ENCODE data around the gene FREM1. TPM values are rescaled to one million over a fixed set of nuclear protein-coding genes. Genes with fewer than 3 reads are reported as not detected.

The FREM1 gene
- total and polyA plus RNA-seq, 10 of the 15 experiments (the other 5 are each of a cell fraction or from before 2014, with no cell fraction given), result 0.01 to 0.16 (median 0.08) TPM; not detected in 7

DNA sequence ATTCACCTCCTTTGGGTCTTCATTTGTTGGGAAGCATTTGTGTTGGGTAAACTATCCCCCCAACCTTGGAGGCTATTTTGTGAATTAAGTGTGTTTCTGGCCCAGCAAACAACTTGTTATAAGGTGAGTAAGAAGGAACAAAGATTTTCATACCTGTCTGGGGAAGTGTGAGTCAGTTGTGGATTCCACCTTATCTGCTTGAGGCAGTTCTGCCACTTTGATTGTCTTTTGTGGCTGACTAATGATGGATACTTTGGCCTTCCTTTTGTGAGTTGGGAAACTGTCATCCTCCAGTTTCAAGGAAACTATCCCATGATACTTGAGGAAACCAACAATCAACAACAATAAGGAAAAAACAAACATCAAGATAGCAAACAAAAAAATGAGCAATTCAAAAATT is 163.1 kb downstream of the FREM1 start (continued):
- TF ChIP-seq, protein P1, sequence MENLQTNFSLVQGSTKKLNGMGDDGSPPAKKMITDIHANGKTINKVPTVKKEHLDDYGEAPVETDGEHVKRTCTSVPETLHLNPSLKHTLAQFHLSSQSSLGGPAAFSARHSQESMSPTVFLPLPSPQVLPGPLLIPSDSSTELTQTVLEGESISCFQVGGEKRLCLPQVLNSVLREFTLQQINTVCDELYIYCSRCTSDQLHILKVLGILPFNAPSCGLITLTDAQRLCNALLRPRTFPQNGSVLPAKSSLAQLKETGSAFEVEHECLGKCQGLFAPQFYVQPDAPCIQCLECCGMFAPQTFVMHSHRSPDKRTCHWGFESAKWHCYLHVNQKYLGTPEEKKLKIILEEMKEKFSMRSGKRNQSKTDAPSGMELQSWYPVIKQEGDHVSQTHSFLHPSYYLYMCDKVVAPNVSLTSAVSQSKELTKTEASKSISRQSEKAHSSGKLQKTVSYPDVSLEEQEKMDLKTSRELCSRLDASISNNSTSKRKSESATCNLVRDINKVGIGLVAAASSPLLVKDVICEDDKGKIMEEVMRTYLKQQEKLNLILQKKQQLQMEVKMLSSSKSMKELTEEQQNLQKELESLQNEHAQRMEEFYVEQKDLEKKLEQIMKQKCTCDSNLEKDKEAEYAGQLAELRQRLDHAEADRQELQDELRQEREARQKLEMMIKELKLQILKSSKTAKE (IDR thresholded peaks at IDR 0.05; ENCODE audit: low read depth, poor library complexity, severe bottlenecking), result no peak

DNA sequence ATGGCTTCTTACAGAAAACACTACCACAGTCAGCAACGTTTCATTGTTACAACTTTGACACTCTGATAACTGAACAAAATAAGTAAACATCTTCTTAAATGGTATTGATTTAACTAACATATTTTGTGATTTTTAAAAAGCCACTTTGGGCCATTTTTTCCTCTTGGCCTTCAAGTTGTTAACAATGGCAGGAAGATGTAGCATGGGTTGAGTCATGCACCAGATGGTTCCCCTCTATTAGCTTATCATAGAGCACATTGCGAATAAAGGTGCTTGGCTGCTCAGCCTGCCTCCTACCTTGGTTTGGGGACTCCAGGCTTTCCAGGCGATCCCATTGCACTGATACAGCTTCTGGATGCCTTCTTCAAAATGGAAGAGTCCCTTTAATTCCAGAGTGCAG is 163.6 kb downstream of the FREM1 start:
- intact Hi-C loops (cut with micrococcal nuclease; ENCODE audit: unreplicated experiment) (no loop called here), in situ Hi-C loops (cut with MboI) (no loop called here)
- Histone ChIP-seq H3K4me3 (no peak overlapping the region), H4K20me1 (ENCODE audit: control insufficient read depth, insufficient read depth) (no peaks in the 10 kb centered on the region), H3K9ac (ENCODE audit: control insufficient read depth, insufficient read depth, low read length) (no peak overlapping the region), H3K4me1 (ENCODE audit: control insufficient read depth, insufficient read depth, low read length) (no peaks in the 10 kb centered on the region), H3K79me2 (ENCODE audit: control insufficient read depth, insufficient read depth, low read length) (no peaks in the 10 kb centered on the region), H3K9me3 (replicated peaks; ENCODE audit: control insufficient read depth, insufficient read depth, low read length) (no peaks in the 10 kb centered on the region), H3K27ac (ENCODE audit: control insufficient read depth, insufficient read depth) (no peak overlapping the region), H3K4me2 (ENCODE audit: control insufficient read depth, insufficient read depth) (no peak overlapping the region), H3K27me3 (replicated peaks in 1 of 2; ENCODE audit: control insufficient read depth in 2 of 2, insufficient read depth in 2 of 2, low read length in 1 of 2) (no peaks in the 10 kb centered on the region; a peak in 1 of 4 replicates), H2AFZ (ENCODE audit: control insufficient read depth, low read depth, low read length) (no peak overlapping the region), H3K36me3 (ENCODE audit: control insufficient read depth in 2 of 2, insufficient read depth in 2 of 2, low read length in 1 of 2) (no peaks in the 10 kb centered on the region)
- ATAC-seq, result no peak
- ChIA-PET CTCF (interaction anchor here (1.2 kb wide), 1 partner anchor 22 kb away, joined by 3 read pairs; no protein-coding TSS in a partner anchor), RAD21 (ENCODE audit: unreplicated experiment) (no interaction called here), SMC1A (ENCODE audit: uncharacterized antibody, unreplicated experiment) (no interaction called here), POLR2A (no interaction called here)
- no peak for DNase-seq (ENCODE audit: low read depth, low spot score)
- 38% methylated on average over 3 of the region's 3 CpGs for WGBS (ENCODE audit: insufficient coverage, insufficient replicate concordance, low lambda C conversion rate, missing lambda C conversion rate)
- BruUV-seq (replicated peaks), result no TSS peak
- no peak for FAIRE-seq
- TF ChIP-seq, protein P2, sequence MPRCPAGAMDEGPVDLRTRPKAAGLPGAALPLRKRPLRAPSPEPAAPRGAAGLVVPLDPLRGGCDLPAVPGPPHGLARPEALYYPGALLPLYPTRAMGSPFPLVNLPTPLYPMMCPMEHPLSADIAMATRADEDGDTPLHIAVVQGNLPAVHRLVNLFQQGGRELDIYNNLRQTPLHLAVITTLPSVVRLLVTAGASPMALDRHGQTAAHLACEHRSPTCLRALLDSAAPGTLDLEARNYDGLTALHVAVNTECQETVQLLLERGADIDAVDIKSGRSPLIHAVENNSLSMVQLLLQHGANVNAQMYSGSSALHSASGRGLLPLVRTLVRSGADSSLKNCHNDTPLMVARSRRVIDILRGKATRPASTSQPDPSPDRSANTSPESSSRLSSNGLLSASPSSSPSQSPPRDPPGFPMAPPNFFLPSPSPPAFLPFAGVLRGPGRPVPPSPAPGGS (IDR thresholded peaks at IDR 0.05; ENCODE audit: borderline replicate concordance, insufficient read depth, low read depth, low read length, poor library complexity, severe bottlenecking), result no peak
- TF ChIP-seq NFYB (IDR thresholded peaks at IDR 0.05; ENCODE audit: insufficient read depth, low read depth, low read length), result no peak
- TF ChIP-seq, protein P3, sequence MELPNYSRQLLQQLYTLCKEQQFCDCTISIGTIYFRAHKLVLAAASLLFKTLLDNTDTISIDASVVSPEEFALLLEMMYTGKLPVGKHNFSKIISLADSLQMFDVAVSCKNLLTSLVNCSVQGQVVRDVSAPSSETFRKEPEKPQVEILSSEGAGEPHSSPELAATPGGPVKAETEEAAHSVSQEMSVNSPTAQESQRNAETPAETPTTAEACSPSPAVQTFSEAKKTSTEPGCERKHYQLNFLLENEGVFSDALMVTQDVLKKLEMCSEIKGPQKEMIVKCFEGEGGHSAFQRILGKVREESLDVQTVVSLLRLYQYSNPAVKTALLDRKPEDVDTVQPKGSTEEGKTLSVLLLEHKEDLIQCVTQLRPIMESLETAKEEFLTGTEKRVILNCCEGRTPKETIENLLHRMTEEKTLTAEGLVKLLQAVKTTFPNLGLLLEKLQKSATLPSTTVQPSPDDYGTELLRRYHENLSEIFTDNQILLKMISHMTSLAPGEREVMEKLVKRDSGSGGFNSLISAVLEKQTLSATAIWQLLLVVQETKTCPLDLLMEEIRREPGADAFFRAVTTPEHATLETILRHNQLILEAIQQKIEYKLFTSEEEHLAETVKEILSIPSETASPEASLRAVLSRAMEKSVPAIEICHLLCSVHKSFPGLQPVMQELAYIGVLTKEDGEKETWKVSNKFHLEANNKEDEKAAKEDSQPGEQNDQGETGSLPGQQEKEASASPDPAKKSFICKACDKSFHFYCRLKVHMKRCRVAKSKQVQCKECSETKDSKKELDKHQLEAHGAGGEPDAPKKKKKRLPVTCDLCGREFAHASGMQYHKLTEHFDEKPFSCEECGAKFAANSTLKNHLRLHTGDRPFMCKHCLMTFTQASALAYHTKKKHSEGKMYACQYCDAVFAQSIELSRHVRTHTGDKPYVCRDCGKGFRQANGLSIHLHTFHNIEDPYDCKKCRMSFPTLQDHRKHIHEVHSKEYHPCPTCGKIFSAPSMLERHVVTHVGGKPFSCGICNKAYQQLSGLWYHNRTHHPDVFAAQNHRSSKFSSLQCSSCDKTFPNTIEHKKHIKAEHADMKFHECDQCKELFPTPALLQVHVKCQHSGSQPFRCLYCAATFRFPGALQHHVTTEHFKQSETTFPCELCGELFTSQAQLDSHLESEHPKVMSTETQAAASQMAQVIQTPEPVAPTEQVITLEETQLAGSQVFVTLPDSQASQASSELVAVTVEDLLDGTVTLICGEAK (IDR thresholded peaks at IDR 0.05; ENCODE audit: borderline replicate concordance), result no peak
- TF ChIP-seq MYB (IDR thresholded peaks at IDR 0.05; ENCODE audit: borderline replicate concordance, low read depth, low read length), result no peak
- TF ChIP-seq YY1 (IDR thresholded peaks at IDR 0.05; ENCODE audit: low read depth, low read length), result no peak
- TF ChIP-seq ZNF24 (IDR thresholded peaks at IDR 0.05), result no peak
- TF ChIP-seq, protein P4, sequence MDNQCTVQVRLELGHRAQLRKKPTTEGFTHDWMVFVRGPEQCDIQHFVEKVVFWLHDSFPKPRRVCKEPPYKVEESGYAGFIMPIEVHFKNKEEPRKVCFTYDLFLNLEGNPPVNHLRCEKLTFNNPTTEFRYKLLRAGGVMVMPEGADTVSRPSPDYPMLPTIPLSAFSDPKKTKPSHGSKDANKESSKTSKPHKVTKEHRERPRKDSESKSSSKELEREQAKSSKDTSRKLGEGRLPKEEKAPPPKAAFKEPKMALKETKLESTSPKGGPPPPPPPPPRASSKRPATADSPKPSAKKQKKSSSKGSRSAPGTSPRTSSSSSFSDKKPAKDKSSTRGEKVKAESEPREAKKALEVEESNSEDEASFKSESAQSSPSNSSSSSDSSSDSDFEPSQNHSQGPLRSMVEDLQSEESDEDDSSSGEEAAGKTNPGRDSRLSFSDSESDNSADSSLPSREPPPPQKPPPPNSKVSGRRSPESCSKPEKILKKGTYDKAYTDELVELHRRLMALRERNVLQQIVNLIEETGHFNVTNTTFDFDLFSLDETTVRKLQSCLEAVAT (IDR thresholded peaks at IDR 0.05), result no peak
- no peak for TF ChIP-seq PML (IDR thresholded peaks at IDR 0.05; ENCODE audit: low read length)
- TF ChIP-seq, protein P5, sequence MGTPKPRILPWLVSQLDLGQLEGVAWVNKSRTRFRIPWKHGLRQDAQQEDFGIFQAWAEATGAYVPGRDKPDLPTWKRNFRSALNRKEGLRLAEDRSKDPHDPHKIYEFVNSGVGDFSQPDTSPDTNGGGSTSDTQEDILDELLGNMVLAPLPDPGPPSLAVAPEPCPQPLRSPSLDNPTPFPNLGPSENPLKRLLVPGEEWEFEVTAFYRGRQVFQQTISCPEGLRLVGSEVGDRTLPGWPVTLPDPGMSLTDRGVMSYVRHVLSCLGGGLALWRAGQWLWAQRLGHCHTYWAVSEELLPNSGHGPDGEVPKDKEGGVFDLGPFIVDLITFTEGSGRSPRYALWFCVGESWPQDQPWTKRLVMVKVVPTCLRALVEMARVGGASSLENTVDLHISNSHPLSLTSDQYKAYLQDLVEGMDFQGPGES (IDR thresholded peaks at IDR 0.05), result no peak
